Neuronal stem cell (in vitro differentiated cells): Measurements from ENCODE around the gene C1QL1.

Experiments
- DNase-seq: peaks from one replicate; pipeline ENCODE4 v3.0.0-alpha.2; 2013; ENCODE audit warnings: low spot score
- H2AFZ ChIP-seq: one replicate; pipeline ENCODE4 v1.6.1; 2013; ENCODE audit warnings: mild to moderate bottlenecking, low read length, inconsistent platforms
- H2AK5ac ChIP-seq: 2 replicates; pipeline ENCODE4 v1.6.1; 2013; ENCODE audit warnings: low read depth, mild to moderate bottlenecking, inconsistent platforms, low read length, moderate library complexity, mixed read lengths
- H2BK120ac ChIP-seq: 2 replicates; pipeline ENCODE4 v1.6.1; 2013; ENCODE audit warnings: low read depth, mild to moderate bottlenecking, inconsistent platforms, low read length, moderate library complexity, mixed read lengths
- H2BK12ac ChIP-seq: one replicate; pipeline ENCODE4 v1.6.1; 2013; ENCODE audit warnings: low read length, inconsistent platforms
- H2BK15ac ChIP-seq: 2 replicates; pipeline ENCODE4 v1.6.1; 2013; ENCODE audit warnings: mild to moderate bottlenecking, low read length, inconsistent platforms, mixed read lengths
- H2BK5ac ChIP-seq: one replicate; pipeline ENCODE4 v1.6.1; 2013; ENCODE audit warnings: inconsistent platforms, mild to moderate bottlenecking, low read length, moderate library complexity
- H3K14ac ChIP-seq: one replicate; pipeline ENCODE4 v1.6.1; 2013; ENCODE audit warnings: low read length, inconsistent platforms
- H3K18ac ChIP-seq: 2 replicates; pipeline ENCODE4 v1.6.1; 2013; ENCODE audit warnings: low read length, inconsistent platforms
- H3K23ac ChIP-seq: 2 replicates; pipeline ENCODE4 v1.6.1; 2013; ENCODE audit warnings: low read depth, mild to moderate bottlenecking, mixed read lengths, low read length, inconsistent platforms; ENCODE audit not compliant: poor library complexity
- H3K27ac ChIP-seq: replicated peaks from 3 replicates; pipeline ENCODE4 v1.5.1; 2013; ENCODE audit warnings: low read length, inconsistent platforms
- H3K27me3 ChIP-seq, 3 experiments: 2 replicates each; pipeline ENCODE4 v1.6.1; 2013; ENCODE audit warnings: low read length in 3 of 3, mild to moderate bottlenecking in 2 of 3, inconsistent platforms in 1 of 3, low read depth in 1 of 3, mixed read lengths in 1 of 3, moderate library complexity in 1 of 3; ENCODE audit not compliant: control insufficient read depth in 3 of 3, insufficient read depth in 3 of 3
- H3K36me3 ChIP-seq, 2 donors: replicated peaks in 1 of 2; 2 replicates each; pipeline ENCODE4 v1.6.1; 2013; ENCODE audit warnings: low read length in 2 of 2; ENCODE audit not compliant: control insufficient read depth in 2 of 2, insufficient read depth in 2 of 2
- H3K4ac ChIP-seq: 2 replicates; pipeline ENCODE4 v1.6.1; 2013; ENCODE audit warnings: inconsistent platforms, mild to moderate bottlenecking, low read length, moderate library complexity
- H3K4me1 ChIP-seq, 2 donors: 1 replicate in 1 of 2; 2 replicates in 1 of 2; pipeline ENCODE4 v1.6.1; 2013; ENCODE audit warnings: low read length in 2 of 2, low read depth in 1 of 2; ENCODE audit not compliant: control insufficient read depth in 2 of 2, insufficient read depth in 1 of 2
- H3K4me2 ChIP-seq: one replicate; pipeline ENCODE4 v1.6.1; 2013; ENCODE audit warnings: mild to moderate bottlenecking, low read length, inconsistent platforms; ENCODE audit not compliant: insufficient read depth, poor library complexity, severe bottlenecking
- H3K4me3 ChIP-seq, 2 donors: 2 replicates each; pipeline ENCODE4 v1.5.1; 2013; ENCODE audit warnings: low read length in 2 of 2, mild to moderate bottlenecking in 2 of 2, inconsistent platforms in 1 of 2, moderate library complexity in 1 of 2
- H3K79me1 ChIP-seq: one replicate; pipeline ENCODE4 v1.6.1; 2013; ENCODE audit warnings: low read depth, mild to moderate bottlenecking, inconsistent platforms, low read length, moderate library complexity
- H3K9ac ChIP-seq: one replicate; pipeline ENCODE4 v1.6.1; 2013; ENCODE audit warnings: mild to moderate bottlenecking, low read depth, low read length, inconsistent platforms; ENCODE audit not compliant: poor library complexity
- H3K9me3 ChIP-seq, 2 donors: replicated peaks in 1 of 2; 2 replicates each; pipeline versions ENCODE3 to v1.6.1; 2013; ENCODE audit warnings: low read length in 2 of 2, mild to moderate bottlenecking in 2 of 2, inconsistent platforms in 1 of 2, low read depth in 1 of 2, mixed read lengths in 1 of 2, moderate library complexity in 1 of 2; ENCODE audit not compliant: control insufficient read depth in 2 of 2, insufficient read depth in 1 of 2
- H4K8ac ChIP-seq: one replicate; pipeline ENCODE4 v1.6.1; 2013; ENCODE audit warnings: low read depth, mild to moderate bottlenecking, inconsistent platforms, low read length, moderate library complexity
- H4K91ac ChIP-seq: one replicate; pipeline ENCODE4 v1.6.1; 2013; ENCODE audit warnings: low read length, low read depth, mild to moderate bottlenecking, inconsistent platforms; ENCODE audit not compliant: poor library complexity
- WGBS, 2 donors: extraction: QIAGEN DNeasy Blood & Tissue Kit; methylation state at CpG; one replicate each; pipeline ENCODE4 v1.1.7; 2013; ENCODE audit warnings: missing lambda C conversion rate in 2 of 2, mixed read lengths in 1 of 2; ENCODE audit not compliant: insufficient read length in 2 of 2, insufficient replicate concordance in 1 of 2; ENCODE audit errors: extremely low coverage in 2 of 2; 5-methylcytosine and 5-hydroxymethylcytosine counted together

The C1QL1 gene

DNA sequence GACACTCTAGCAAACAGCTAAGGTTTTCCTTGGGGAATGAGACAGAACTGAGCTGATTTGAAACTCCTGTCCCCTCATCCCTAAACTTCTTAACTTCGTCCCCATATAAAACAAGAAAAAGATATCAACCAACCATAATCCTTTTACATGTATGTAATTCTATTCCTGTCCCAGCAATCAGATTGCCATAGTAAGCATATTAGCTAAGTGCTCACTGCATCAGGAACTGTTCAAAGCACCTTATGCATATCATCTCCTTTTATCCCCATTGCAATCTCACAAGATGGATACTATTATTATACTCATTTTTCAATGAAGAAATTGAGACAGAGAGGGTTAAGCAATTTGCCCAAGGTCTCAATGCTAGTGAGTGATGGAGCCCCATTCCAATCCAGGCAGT, 27.3 kb downstream of the C1QL1 start:
- H2BK15ac ChIP-seq = no peak overlapping the region
- H3K9me3 ChIP-seq = peaks cover 1 to 16% of the 10 kb centered on the region in 2 donors
- H3K27ac ChIP-seq = no peak overlapping the region
- H3K14ac ChIP-seq = no peak overlapping the region
- H3K4me2 ChIP-seq = no peak overlapping the region
- no peak overlapping the region for H3K9ac ChIP-seq
- no peaks in the 10 kb centered on the region for H3K27me3 ChIP-seq
- no peak overlapping the region for H2BK120ac ChIP-seq
- no peak overlapping the region for H2BK12ac ChIP-seq
- no peak overlapping the region for H2AFZ ChIP-seq
- H3K4me3 ChIP-seq = no peak overlapping the region
- H4K8ac ChIP-seq = no peak overlapping the region
- H2BK5ac ChIP-seq = no peak overlapping the region
- no peak overlapping the region for H3K18ac ChIP-seq
- DNase-seq = no peak
- H3K4me1 ChIP-seq = peaks cover 0 to 3% of the 10 kb centered on the region in 2 donors
- no peak overlapping the region for H3K23ac ChIP-seq
- no peak overlapping the region for H3K4ac ChIP-seq
- H4K91ac ChIP-seq = no peak overlapping the region
- peaks cover 2% of the 10 kb centered on the region for H3K79me1 ChIP-seq
- 100% methylated on average over 1 of the region's 1 CpG; no CpG with 5 or more reads in 1 of the 2 donors for whole genome bisulfite sequencing, 2 donors
- H2AK5ac ChIP-seq = no peak overlapping the region
- H3K36me3 ChIP-seq = peaks cover 19 to 88% of the 10 kb centered on the region in 2 donors

DNA sequence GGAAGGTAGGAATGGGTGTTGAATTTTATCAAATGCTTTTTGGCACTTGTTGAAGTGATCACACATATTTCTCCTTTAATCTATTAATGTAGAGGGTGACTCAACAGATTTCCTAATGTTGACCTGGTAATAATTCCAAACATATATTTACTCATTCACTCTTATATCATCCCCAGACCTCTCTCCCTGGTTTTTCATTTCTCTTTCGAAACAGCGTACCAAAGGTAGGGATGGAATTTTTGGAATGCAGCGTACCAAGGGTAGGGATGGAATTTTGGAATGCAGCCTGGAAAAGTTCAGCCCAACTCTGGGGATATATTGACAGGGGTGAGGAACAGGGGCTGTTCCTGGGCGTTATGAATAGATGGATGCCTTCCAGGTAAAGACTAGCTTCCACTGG, 27.8 kb downstream of the C1QL1 start:
- H4K8ac ChIP-seq = no peak overlapping the region
- no peak overlapping the region for H2BK12ac ChIP-seq
- no peak overlapping the region for H4K91ac ChIP-seq
- no peak overlapping the region for H2BK120ac ChIP-seq
- peaks cover 23 to 88% of the 10 kb centered on the region in 2 donors for H3K36me3 ChIP-seq
- H3K23ac ChIP-seq = no peak overlapping the region
- H3K27ac ChIP-seq = no peak overlapping the region
- no peak overlapping the region for H3K18ac ChIP-seq
- peaks cover 0 to 3% of the 10 kb centered on the region in 2 donors for H3K4me1 ChIP-seq
- H2AK5ac ChIP-seq = no peak overlapping the region
- H3K4me2 ChIP-seq = no peak overlapping the region
- no peak overlapping the region for H3K4me3 ChIP-seq
- no peak overlapping the region for H3K9ac ChIP-seq
- no peaks in the 10 kb centered on the region for H3K27me3 ChIP-seq
- no peak overlapping the region for H2BK5ac ChIP-seq
- H3K4ac ChIP-seq = no peak overlapping the region
- no peak overlapping the region for H3K14ac ChIP-seq
- no peak for DNase-seq
- peaks cover 2% of the 10 kb centered on the region for H3K79me1 ChIP-seq
- no peak overlapping the region for H2AFZ ChIP-seq
- WGBS, 2 donors = no CpG with 5 or more reads among the region's 4 CpGs
- peaks cover 1 to 16% of the 10 kb centered on the region in 2 donors for H3K9me3 ChIP-seq
- no peak overlapping the region for H2BK15ac ChIP-seq

DNA sequence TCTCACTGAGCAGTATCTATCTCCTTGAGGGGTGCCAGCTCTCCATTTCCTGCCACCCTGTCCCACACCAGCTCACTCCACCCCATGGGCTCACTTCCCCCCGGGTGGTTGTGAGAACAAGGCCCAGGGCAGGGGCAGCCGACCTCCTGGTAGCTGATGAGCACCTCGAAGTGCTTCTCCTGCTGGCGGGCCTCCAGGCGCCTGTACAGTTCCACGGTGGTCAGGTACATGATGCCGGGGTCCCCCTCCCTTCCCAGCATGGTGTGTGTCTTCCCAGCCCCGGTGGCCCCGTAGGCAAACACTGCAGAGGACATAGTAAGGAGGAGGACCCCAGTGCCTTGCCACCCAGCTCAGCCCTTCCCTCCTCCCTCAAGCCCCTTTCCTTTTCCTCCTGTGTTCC, 33.0 kb downstream of the C1QL1 start:
- Histone ChIP-seq H2AFZ (no peak overlapping the region), H3K9me3 (peaks cover 0 to 11% of the 10 kb centered on the region in 2 donors), H2BK5ac (no peak overlapping the region), H3K36me3 (peaks cover 57 to 91% of the 10 kb centered on the region in 2 donors), H3K9ac (no peak overlapping the region), H2BK15ac (no peak overlapping the region), H4K8ac (no peak overlapping the region), H3K23ac (no peak overlapping the region), H3K14ac (no peak overlapping the region), H2BK120ac (no peak overlapping the region), H3K4me3 (no peak overlapping the region), H3K79me1 (peaks cover 10% of the 10 kb centered on the region), H3K27ac (no peak overlapping the region), H3K18ac (no peak overlapping the region), H3K4me1 (no peaks in the 10 kb centered on the region), H3K27me3 (no peaks in the 10 kb centered on the region), H2BK12ac (no peak overlapping the region), H2AK5ac (no peak overlapping the region), H3K4ac (no peak overlapping the region), H4K91ac (no peak overlapping the region), H3K4me2 (no peak overlapping the region)
- WGBS, 2 donors = no CpG with 5 or more reads among the region's 9 CpGs
- no peak for DNase-seq

DNA sequence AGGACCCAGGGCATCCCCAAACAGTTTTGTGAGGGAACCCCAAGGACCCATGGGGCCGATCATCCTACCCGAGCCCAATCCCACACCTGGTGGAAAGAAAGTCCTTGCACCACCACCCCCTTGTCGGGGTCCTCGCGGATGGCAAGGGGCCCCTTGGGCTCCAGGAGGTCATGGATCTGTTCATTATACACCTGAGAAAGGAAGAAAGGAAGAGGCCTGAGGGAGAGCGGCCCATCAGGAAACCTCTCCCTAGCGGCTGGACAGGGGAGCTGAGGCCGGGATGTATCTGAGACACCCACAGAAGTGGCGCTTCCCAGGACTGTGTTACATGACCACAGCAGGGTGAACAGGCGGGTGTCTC, 33.4 kb downstream of the C1QL1 start:
- no peak overlapping the region for H3K4ac ChIP-seq

More for the DNA sequence above, 33.4 kb downstream of the C1QL1 start:
- H3K27me3 ChIP-seq = no peaks in the 10 kb centered on the region
- no peak overlapping the region for H4K8ac ChIP-seq
- H3K27ac ChIP-seq = no peak overlapping the region
- no CpG with 5 or more reads among the region's 10 CpGs for WGBS, 2 donors
- H3K36me3 ChIP-seq = peaks cover 61 to 91% of the 10 kb centered on the region in 2 donors
- H2BK15ac ChIP-seq = no peak overlapping the region
- no peak overlapping the region for H3K18ac ChIP-seq
- no peak for DNase-seq
- H4K91ac ChIP-seq = no peak overlapping the region
- H2BK5ac ChIP-seq = no peak overlapping the region
- H3K9me3 ChIP-seq = peaks cover 0 to 11% of the 10 kb centered on the region in 2 donors
- H2BK12ac ChIP-seq = no peak overlapping the region
- no peak overlapping the region for H3K4me3 ChIP-seq
- no peak overlapping the region for H3K14ac ChIP-seq
- H3K9ac ChIP-seq = no peak overlapping the region
- no peak overlapping the region for H2AFZ ChIP-seq
- H2BK120ac ChIP-seq = no peak overlapping the region
- no peak overlapping the region for H3K4me2 ChIP-seq
- peaks cover 10% of the 10 kb centered on the region for H3K79me1 ChIP-seq
- H2AK5ac ChIP-seq = no peak overlapping the region
- H3K4me1 ChIP-seq = no peaks in the 10 kb centered on the region
- no peak overlapping the region for H3K23ac ChIP-seq
